ENCODE results near the gene UIMC1.
"Not testable (repeated sequence)": the region's sequence is repeated elsewhere in the genome, so short reads cannot be mapped to it uniquely, and the experiment has no call there.

Gene UIMC1

DNA sequence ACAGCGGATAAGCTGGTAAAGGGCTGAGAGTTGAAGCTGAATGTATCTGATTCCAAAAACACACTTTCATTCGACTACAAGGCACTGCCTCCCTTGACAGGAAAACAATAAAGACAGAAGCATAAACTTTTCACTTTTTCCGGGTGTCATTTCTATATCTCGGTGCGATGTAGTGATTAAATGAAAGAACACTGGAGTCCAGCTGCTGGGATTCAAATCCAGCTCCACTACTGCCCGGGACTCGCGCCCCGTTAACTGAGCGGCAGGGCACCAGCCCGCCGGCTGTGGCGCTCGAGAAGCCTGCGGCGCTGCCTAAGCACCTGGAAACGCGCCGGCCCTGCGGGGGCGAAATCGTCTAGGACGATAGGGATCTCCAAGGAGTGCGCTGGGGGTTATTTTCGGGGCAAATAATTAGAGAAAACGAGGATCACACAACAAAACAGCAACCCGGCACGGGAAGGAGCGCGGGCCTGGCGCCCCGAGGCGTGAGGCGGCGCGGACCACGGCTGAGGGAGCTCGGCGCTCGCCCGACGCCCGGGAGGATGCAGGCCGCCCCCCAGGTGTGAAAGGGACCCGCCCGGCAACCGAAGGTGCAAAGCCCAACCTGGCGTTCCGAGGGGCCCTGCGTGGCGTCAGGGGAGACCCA, 837 bp downstream of the UIMC1 start:
- peak; percentile 54 for DNase-seq (ENCODE audit: low spot score)

- DNase-seq (ENCODE audit: low spot score), result no peak
Observed at GRCh38 chr5:177004961-177005360, 1.6 kb downstream of the UIMC1 start.

DNA sequence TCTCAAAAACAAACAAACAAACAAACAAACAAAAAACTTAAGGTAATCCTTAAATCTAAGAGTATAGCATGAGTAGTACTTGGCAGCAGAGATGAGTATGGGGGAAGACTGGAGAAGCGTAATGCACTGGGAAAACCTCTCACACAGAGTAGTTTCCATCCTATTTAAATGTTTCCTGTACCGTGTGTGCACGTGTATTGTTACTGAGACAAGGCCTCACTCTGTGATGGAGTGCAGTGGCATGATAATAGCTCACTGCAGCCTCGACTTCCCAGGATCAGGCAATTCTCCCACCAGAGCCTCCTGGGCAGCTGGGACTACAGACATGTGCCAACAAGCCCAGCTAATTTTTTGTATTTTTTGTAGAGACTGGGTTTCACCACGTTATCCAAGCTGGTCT, 2.9 kb downstream of the UIMC1 start:
- no peak for DNase-seq (ENCODE audit: low spot score)

DNA sequence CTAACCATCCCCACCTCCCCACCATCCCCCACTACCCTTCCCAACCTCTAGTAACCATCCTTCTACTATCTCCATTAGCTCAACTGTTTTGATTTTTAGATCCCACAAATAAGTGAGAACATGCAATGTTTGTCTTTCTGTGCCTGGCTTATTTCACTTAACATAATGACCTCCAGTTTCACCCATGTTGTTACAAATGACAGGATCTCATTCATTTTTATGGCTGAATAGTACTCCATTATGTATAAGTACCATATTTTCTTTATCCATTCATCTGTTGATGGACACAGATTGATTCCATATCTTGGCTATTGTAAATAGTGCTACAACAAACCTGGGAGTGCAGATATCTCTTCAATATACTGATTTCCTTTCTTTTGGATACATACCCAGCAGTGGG, 7.1 kb downstream of the UIMC1 start:
- not testable (repeated sequence) for DNase-seq (ENCODE audit: low spot score)

DNA sequence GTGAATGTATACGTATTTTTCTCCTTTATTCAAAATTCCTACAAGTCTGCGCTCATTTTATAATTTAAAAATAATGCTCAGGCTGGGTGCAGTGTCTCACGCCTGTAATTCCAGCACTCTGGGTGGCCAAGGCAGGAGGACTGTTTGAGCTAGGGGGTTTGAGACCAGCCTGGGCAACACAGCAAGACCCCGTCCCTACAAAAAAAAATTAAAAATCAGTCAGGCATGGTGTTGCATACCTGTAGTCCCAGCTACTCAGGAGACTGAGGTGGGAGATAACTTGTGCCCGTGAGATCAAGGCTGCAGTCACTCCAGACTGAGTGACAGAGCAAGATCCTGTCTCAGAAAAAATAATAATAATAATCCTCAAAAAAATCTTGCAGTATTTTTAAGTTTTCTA, 7.8 kb downstream of the UIMC1 start:
- no peak for DNase-seq (ENCODE audit: low spot score)

- no peak for DNase-seq (ENCODE audit: low spot score)
Observed at GRCh38 chr5:176996780-176997179, 9.8 kb downstream of the UIMC1 start.

DNA sequence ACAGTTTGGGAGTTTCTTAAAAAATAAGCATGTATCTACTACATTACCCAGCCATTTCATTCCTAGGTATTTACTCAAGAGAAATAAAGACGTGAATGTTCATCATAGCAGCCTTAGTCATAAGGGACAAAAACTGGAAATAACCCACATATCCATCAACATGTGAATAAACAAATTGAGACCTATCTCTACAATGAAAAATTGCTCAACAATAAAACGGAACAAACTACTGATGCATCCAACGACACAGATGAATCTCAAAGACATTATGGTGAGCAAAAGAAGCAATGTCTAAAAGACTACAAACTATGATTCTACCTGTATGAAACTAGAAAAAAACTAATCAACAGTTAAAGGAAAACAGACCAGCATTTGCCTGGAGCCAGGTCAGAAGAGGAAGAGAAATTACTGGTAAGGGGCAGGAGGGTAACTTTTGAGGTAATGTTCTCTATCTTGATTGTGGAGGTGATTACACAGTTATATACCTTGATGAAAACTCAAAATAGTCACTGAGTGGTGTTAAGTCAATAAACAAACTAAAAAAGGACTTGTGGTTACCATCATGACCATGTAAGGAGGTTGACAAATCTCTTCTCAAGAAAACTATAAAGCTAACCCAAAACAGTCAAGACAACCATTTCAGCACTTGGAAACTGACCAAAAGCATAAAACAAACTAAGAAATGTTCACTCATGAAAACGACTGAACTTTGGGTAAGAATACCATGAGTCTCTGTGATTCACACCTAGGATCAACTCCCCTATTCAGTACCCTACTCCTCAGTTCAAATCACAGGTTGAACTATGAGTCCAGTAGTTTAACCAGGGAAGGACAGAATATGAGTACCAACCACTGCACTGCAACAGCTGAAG, 10.4 kb downstream of the UIMC1 start:
- peak; percentile 3 for DNase-seq (ENCODE audit: low spot score)

GRCh38 chr5:176995122-176995490, 11.5 kb downstream of the UIMC1 start:
- no peak for DNase-seq (ENCODE audit: low spot score)

- no peak for DNase-seq (ENCODE audit: low spot score)
Observed at GRCh38 chr5:176994460-176995121, 12.0 kb downstream of the UIMC1 start.

- not testable (repeated sequence) for DNase-seq (ENCODE audit: low spot score)
Observed at GRCh38 chr5:176993081-176993480, 13.5 kb downstream of the UIMC1 start.

- no peak for DNase-seq (ENCODE audit: low spot score)
Observed at GRCh38 chr5:176987583-176987982, 19.0 kb downstream of the UIMC1 start.

- no peak for DNase-seq (ENCODE audit: low spot score)
Observed at GRCh38 chr5:176986280-176986679, 20.3 kb downstream of the UIMC1 start.

DNA sequence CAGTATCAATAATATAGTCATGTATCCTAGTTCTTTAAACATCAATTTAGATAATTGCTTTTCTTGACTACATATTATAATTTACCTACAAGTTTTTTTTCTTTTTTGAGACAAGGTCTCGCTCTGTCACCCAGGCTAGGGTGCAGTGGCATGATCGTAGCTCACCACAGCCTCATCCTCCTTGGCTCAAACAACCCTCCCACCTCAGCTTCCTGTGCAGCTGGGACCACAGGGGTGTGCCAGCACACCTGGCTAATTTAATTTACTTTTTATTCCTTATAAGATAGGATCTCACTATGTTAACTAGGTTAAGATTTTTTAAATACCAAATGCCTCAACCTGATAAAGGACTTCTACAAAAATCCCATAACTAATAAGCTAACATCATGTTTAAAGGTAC, 21.1 kb downstream of the UIMC1 start:
- peak; percentile 41 for DNase-seq (ENCODE audit: low spot score)

GRCh38 chr5:176984176-176984575, 22.4 kb downstream of the UIMC1 start:
- not testable (repeated sequence) for DNase-seq (ENCODE audit: low spot score)

- not testable (repeated sequence) for DNase-seq (ENCODE audit: low spot score)
Observed at GRCh38 chr5:176983593-176983992, 23.0 kb downstream of the UIMC1 start.

DNA sequence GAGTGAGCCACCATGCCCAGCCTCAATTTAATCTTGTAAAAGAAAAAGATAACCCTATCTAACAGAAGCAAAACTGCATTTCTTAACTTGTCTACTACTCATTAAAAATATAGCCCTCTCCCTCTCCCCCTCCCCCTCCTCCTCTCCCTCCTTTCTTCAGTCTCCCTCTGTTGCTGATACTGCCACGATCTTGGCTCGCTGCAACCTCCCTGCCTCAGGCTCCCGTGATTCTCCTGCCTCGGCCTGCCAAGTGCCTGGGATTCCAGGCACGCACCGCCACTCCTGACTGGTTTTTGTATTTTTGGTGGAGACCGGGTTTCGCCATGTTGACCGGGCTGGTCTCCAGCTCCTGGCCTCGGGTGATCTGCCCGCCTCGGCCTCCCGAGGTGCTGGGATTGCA, 23.5 kb downstream of the UIMC1 start:
- not testable (repeated sequence) for DNase-seq (ENCODE audit: low spot score)

DNA sequence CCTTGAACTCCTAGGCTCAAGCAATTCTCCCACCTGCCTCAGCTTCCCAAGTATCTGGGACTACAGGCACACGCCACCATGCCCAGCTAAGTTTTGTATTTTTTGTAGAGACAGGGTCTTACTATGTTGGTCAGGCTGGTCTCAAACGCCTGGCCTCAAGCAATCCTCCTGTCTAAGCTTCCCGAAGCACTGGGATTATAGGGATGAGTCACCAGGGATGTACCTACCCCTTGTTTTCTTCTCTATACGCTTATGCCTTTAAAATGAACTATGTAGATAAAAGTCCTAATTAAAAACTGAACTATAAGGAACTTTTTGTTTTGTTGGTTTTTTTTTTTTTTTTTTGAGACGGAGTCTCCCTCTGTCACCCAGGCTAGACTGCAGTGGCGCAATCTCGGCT, 25.8 kb downstream of the UIMC1 start:
- DNase-seq (ENCODE audit: low spot score), result no peak

DNA sequence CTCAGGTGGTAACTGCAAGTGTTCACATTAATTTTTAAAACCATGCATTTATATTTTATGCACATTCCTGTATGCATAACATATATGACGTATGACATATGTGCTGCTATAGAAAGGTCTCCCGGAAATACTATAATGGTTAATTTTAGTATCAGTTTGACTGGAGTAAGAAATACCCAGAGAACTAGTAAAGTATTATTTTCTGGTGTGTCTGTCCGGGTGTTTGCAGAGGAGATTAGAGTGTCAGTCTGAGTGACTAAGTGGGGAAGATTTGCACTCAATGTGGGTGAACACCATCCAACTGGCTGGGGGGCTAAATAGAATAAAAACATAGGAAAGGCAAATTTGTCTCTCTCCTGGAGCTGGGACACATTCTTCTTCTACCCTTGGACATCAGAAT, 26.9 kb downstream of the UIMC1 start:
- DNase-seq (ENCODE audit: low spot score), result no peak

GRCh38 chr5:176965633-176966032, 40.9 kb downstream of the UIMC1 start:
- DNase-seq (ENCODE audit: low spot score), result no peak

DNA sequence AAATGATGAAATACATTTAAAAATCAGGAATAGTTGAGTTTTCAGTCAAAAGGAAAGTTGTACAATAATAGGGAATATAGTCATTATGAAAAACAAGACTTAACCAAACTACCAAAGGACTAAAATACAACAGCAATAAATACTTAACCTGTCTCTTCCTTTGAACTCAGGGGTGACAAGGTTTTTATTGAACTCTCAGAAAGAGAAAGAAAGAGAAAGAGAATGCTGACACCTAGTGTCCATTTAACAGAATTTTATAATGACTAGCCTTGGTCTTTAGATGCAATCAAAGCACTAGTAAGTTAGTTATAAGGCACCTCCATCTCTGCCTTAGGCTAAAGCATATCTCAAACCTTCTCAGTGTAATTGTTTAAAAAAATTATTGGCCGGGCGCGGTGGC, 47.5 kb downstream of the UIMC1 start:
- DNase-seq (ENCODE audit: low spot score), result peak; percentile 30

- no peak for DNase-seq (ENCODE audit: low spot score)
Observed at GRCh38 chr5:176956756-176957155, 49.8 kb downstream of the UIMC1 start.

DNA sequence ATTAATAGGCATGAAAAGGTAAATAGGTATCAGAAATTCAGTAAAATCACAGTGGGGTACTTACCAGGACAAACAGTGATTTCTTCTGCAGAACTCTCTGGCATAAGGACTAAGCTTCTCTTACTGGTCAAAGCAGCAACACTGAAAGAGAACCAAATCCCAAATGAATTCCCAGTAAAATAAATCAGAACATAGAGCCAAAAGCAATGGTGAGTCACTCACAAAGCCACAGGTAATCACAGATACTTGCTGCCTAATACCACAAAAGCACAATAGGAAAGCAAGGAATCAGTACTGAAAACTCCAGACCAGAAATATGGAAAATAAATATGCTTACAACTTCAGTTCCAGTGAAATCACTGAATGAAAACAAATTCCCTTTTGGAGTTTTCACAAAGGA, 50.7 kb downstream of the UIMC1 start:
- no peak for DNase-seq (ENCODE audit: low spot score)

GRCh38 chr5:176954050-176954449, 52.5 kb downstream of the UIMC1 start:
- no peak for DNase-seq (ENCODE audit: low spot score)

Measured in CD4-positive, alpha-beta T cell treated with Interleukin-15 for 4 hours (primary cell).